ENCODE measurements around the gene DUSP18. TPM values are rescaled to one million over a fixed set of nuclear protein-coding genes. Genes with fewer than 3 reads are reported as not detected.

The DUSP18 gene
- total and polyA plus RNA-seq, 2 donors (not counting 1 experiment from before 2014, with no cell fraction given), result 7.4 to 10.8 TPM

GRCh38 chr22:30673136-30673535 is 5.5 kb upstream of the DUSP18 start:
- TF ChIP-seq EZH2 (IDR thresholded peaks at IDR 0.05; ENCODE audit: low read length, missing control alignments), result no peak
- TF ChIP-seq CTCF (conservative IDR thresholded peaks at IDR 0.05 in 1 of 2, IDR thresholded peaks at IDR 0.05 in 1 of 2; ENCODE audit: low read depth in 1 of 2, low read length in 2 of 2), result no peak
- H2AFZ ChIP-seq (ENCODE audit: low read length), result no peak overlapping the region
- H3K27me3 ChIP-seq (ENCODE audit: control insufficient read depth, insufficient read depth, low read length), result no peaks in the 10 kb centered on the region

GRCh38 chr22:30671071-30671470 is 3.4 kb upstream of the DUSP18 start:
- H3K9me3 ChIP-seq (ENCODE audit: control insufficient read depth, insufficient read depth, low read depth, low read length), result no peaks in the 10 kb centered on the region
- H3K4me1 ChIP-seq (ENCODE audit: control insufficient read depth, extremely low read depth, insufficient read depth, low read length), result peaks cover 2% of the 10 kb centered on the region
- H3K36me3 ChIP-seq (ENCODE audit: control insufficient read depth, insufficient read depth, low read length), result no peaks in the 10 kb centered on the region
- H2AFZ ChIP-seq (ENCODE audit: low read length), result no peak overlapping the region
- TF ChIP-seq EZH2 (IDR thresholded peaks at IDR 0.05; ENCODE audit: low read length, missing control alignments) (no peak), CTCF (conservative IDR thresholded peaks at IDR 0.05 in 1 of 2, IDR thresholded peaks at IDR 0.05 in 1 of 2; ENCODE audit: low read depth in 1 of 2, low read length in 2 of 2) (no peak)
- H3K27ac ChIP-seq (ENCODE audit: insufficient read depth, low read length), result no peak overlapping the region
- H4K20me1 ChIP-seq (ENCODE audit: control insufficient read depth, extremely low read depth, insufficient read depth, low read length), result no peaks in the 10 kb centered on the region
- DNase-seq (ENCODE audit: low read depth in 2 of 2), result no peak
- H3K79me2 ChIP-seq (ENCODE audit: control insufficient read depth, insufficient read depth, low read length), result no peaks in the 10 kb centered on the region
- no peak overlapping the region for H3K9ac ChIP-seq (ENCODE audit: insufficient read depth, low read length)
- H3K27me3 ChIP-seq (ENCODE audit: control insufficient read depth, insufficient read depth, low read length), result no peaks in the 10 kb centered on the region
- H3K4me3 ChIP-seq (replicated peaks in 1 of 4; ENCODE audit: control extremely low read depth in 1 of 4, insufficient read depth in 1 of 4, low read depth in 3 of 4, low read length in 4 of 4), result no peak overlapping the region
- no peak overlapping the region for H3K4me2 ChIP-seq (ENCODE audit: extremely low read depth, insufficient read depth, low read length)

More at GRCh38 chr22:30673136-30673535, 5.5 kb upstream of the DUSP18 start:
- no peak overlapping the region for H3K4me3 ChIP-seq (replicated peaks in 1 of 4; ENCODE audit: control extremely low read depth in 1 of 4, insufficient read depth in 1 of 4, low read depth in 3 of 4, low read length in 4 of 4)
- no peaks in the 10 kb centered on the region for H3K79me2 ChIP-seq (ENCODE audit: control insufficient read depth, insufficient read depth, low read length)
- no peaks in the 10 kb centered on the region for H3K36me3 ChIP-seq (ENCODE audit: control insufficient read depth, insufficient read depth, low read length)
- no peak overlapping the region for H3K4me2 ChIP-seq (ENCODE audit: extremely low read depth, insufficient read depth, low read length)
- no peak for DNase-seq (ENCODE audit: low read depth in 2 of 2)
- H4K20me1 ChIP-seq (ENCODE audit: control insufficient read depth, extremely low read depth, insufficient read depth, low read length), result no peaks in the 10 kb centered on the region
- no peak overlapping the region for H3K27ac ChIP-seq (ENCODE audit: insufficient read depth, low read length)
- no peaks in the 10 kb centered on the region for H3K9me3 ChIP-seq (ENCODE audit: control insufficient read depth, insufficient read depth, low read depth, low read length)
- H3K4me1 ChIP-seq (ENCODE audit: control insufficient read depth, extremely low read depth, insufficient read depth, low read length), result no peaks in the 10 kb centered on the region
- H3K9ac ChIP-seq (ENCODE audit: insufficient read depth, low read length), result no peak overlapping the region

GRCh38 chr22:30668386-30668710 is 673 bp upstream of the DUSP18 start:
- no peaks in the 10 kb centered on the region for H3K79me2 ChIP-seq (ENCODE audit: control insufficient read depth, insufficient read depth, low read length)
- no peaks in the 10 kb centered on the region for H4K20me1 ChIP-seq (ENCODE audit: control insufficient read depth, extremely low read depth, insufficient read depth, low read length)
- no peak for TF ChIP-seq EZH2 (IDR thresholded peaks at IDR 0.05; ENCODE audit: low read length, missing control alignments)
- TF ChIP-seq CTCF (conservative IDR thresholded peaks at IDR 0.05 in 1 of 2, IDR thresholded peaks at IDR 0.05 in 1 of 2; ENCODE audit: low read depth in 1 of 2, low read length in 2 of 2), result no peak
- DNase-seq (ENCODE audit: low read depth in 2 of 2), result peak in 1 of 2 donors; percentile 7
- peaks cover 2% of the 10 kb centered on the region for H3K4me1 ChIP-seq (ENCODE audit: control insufficient read depth, extremely low read depth, insufficient read depth, low read length)
- no peaks in the 10 kb centered on the region for H3K9me3 ChIP-seq (ENCODE audit: control insufficient read depth, insufficient read depth, low read depth, low read length)
- peak overlapping the region; percentile 84 for H3K9ac ChIP-seq (ENCODE audit: insufficient read depth, low read length)
- peaks cover 2% of the 10 kb centered on the region for H3K36me3 ChIP-seq (ENCODE audit: control insufficient read depth, insufficient read depth, low read length)
- H3K27ac ChIP-seq (ENCODE audit: insufficient read depth, low read length), result peak overlapping the region; percentile 84
- no peaks in the 10 kb centered on the region for H3K27me3 ChIP-seq (ENCODE audit: control insufficient read depth, insufficient read depth, low read length)
- H3K4me3 ChIP-seq (replicated peaks in 1 of 4; ENCODE audit: control extremely low read depth in 1 of 4, insufficient read depth in 1 of 4, low read depth in 3 of 4, low read length in 4 of 4), result peak overlapping the region; percentile 54 to 83 (median 68)
- H3K4me2 ChIP-seq (ENCODE audit: extremely low read depth, insufficient read depth, low read length), result peak overlapping the region; percentile 98
- H2AFZ ChIP-seq (ENCODE audit: low read length), result peak overlapping the region; percentile 97
